Astrocyte of the spinal cord (primary cell): ENCODE data around the gene DPH1.

Source experiments
- DNase-seq: peaks from one replicate; pipeline ENCODE4 v3.0.0; 2011; ENCODE audit warnings: low read depth, low spot score
- H3K4me3 ChIP-seq: 2 replicates; pipeline ENCODE4 v1.5.1; 2011; ENCODE audit warnings: low read depth, mild to moderate bottlenecking, low read length, moderate library complexity
- in situ Hi-C: cut with HindIII; loops from 2 replicates; pipeline ENCODE4 v1.10.0; 2017; ENCODE audit warnings: low sequenced_read_pairs
- TF ChIP-seq, protein P1 (sequence below): IDR thresholded peaks from 2 replicates; pipeline ENCODE4 v1.5.1; 2012; ENCODE audit warnings: low read depth, mild to moderate bottlenecking, low read length, inconsistent platforms

The DPH1 gene

DNA sequence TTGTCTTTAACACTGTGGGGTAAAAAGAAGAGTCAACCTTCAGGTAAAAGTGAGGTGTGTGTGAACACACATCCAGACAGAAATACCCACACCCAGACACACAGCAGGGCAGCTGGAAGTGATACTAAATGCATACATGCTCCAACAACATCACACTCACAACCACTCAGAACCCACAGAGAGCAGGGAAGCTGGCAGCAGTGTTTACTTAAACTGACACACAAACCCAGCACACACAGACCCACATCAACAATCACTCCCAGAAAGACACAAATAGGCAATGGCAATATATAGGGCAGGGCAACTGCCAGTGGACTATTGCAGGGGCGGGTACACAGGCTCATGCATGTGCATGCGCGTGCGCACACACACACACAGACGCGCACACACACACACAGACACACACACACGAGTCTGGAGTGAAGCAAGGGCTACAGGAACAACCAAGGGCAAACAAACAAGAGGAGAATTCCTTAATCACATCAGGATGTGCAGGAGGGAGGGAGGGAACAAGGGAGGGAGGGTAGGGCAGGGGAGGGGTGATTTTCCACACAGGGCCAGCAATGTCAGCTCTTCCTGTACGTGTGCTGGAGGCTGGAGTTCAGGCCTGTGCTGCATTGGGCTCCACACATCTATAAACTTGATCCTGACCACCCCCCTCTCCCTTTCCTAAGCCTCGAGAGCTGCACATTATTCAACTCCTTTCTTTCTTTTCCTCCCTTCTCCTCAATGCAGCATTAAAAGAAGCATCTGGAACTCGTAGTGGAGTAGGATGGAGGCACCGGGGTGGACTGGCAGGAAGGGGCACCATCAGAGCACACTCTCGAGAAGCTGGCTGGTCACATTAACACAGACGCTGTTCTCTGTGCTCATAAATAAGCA lies 55.1 kb downstream of the DPH1 start:
- TF ChIP-seq, protein P1, sequence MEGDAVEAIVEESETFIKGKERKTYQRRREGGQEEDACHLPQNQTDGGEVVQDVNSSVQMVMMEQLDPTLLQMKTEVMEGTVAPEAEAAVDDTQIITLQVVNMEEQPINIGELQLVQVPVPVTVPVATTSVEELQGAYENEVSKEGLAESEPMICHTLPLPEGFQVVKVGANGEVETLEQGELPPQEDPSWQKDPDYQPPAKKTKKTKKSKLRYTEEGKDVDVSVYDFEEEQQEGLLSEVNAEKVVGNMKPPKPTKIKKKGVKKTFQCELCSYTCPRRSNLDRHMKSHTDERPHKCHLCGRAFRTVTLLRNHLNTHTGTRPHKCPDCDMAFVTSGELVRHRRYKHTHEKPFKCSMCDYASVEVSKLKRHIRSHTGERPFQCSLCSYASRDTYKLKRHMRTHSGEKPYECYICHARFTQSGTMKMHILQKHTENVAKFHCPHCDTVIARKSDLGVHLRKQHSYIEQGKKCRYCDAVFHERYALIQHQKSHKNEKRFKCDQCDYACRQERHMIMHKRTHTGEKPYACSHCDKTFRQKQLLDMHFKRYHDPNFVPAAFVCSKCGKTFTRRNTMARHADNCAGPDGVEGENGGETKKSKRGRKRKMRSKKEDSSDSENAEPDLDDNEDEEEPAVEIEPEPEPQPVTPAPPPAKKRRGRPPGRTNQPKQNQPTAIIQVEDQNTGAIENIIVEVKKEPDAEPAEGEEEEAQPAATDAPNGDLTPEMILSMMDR: no peak
- H3K4me3 ChIP-seq: no peak overlapping the region
- peak; percentile 80 for DNase-seq
- in situ Hi-C loops: no loop called here

DNA sequence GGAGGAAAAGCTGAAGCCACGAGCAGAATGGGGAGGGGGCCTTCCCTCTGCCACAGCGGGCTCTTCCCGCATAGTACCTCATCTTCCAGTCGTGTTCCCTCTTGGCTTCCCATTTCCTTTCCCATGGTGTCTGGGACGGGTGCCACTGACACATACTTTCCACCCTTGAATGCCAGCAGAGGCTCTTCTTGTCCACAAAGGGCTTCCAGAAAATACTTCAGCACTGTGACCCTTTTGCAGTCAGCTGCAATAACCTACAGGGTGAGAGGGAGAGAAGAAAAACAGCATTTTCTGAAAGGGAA lies 55.6 kb downstream of the DPH1 start:
- DNase-seq: peak; percentile 67
- in situ Hi-C loops: no loop called here
- TF ChIP-seq, protein P1: no peak
- H3K4me3 ChIP-seq: no peak overlapping the region

DNA sequence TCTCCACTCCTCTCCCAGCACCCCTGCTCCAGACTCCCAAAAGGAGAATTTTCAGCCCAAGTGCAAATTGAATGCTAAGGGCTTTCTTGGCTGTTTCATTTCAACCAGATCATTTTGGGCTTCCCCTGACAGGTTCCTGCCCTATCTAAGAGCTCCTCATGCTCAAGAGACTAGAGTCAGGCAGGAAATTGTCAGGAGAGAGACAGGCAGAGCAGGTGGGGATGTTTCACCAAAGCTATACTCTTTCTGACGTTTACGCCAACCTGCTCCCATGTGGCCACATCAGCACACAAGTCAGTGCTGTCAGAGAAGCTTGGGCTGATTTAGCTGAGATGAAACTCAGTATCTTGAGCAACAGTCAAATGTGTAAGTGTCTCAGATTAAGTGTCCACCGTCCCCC lies 56.4 kb downstream of the DPH1 start:
- DNase-seq: no peak
- in situ Hi-C loops: no loop called here
- TF ChIP-seq, protein P1: no peak
- H3K4me3 ChIP-seq: no peak overlapping the region

DNA sequence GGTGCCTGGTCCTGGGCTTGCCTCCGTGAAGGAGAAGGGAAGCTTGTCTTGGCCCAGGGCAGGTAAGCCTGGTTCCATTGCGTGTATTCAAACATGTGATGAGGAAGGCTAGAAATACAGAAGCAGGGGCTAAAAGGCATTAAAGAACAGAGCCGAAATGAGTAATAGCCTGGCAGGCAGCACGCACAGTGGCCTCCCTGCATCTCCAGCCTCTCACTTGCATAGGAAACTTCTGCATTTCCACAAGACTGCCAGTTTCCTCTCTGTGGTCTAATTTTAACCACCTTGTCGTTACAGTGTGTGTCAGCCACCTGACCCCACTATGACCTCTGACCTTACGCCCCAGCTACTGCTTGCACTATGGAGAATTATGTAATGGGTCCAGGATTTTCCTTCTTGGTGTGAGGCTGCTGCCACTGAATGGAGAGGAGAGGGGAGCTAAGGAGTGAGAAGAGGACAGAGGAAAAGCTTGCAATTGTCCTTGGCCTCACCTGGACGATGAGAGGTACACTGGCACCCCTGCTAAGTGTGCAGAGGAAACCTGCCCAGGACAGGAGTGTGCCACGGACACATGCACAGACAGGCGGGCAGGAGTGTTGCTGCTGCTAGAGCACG lies 57.8 kb downstream of the DPH1 start:
- in situ Hi-C loops: no loop called here
- no peak overlapping the region for H3K4me3 ChIP-seq
- no peak for DNase-seq
- TF ChIP-seq, protein P1: no peak

DNA sequence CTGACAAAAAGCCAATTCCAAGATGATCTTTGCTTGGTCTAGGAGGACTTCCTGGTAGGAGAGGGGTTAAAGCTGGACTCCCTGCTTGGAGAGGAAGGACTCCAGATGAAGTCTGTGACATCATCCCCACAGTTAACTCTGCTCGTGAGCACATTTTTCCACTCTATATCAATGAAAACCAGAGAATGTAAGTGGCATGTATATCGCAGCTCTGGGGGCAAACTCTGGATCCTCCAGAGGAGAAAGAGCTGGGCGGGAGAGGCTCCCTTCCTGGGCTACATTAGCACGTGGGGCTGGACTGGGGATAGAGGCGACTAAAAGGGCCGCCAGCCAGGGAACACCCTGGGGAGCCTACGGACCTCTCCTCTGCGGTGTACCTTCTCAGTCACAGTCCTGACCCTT lies 59.1 kb downstream of the DPH1 start:
- peak overlapping the region; percentile 8 for H3K4me3 ChIP-seq
- peak; percentile 76 for DNase-seq
- TF ChIP-seq, protein P1: no peak
- in situ Hi-C loops: no loop called here

DNA sequence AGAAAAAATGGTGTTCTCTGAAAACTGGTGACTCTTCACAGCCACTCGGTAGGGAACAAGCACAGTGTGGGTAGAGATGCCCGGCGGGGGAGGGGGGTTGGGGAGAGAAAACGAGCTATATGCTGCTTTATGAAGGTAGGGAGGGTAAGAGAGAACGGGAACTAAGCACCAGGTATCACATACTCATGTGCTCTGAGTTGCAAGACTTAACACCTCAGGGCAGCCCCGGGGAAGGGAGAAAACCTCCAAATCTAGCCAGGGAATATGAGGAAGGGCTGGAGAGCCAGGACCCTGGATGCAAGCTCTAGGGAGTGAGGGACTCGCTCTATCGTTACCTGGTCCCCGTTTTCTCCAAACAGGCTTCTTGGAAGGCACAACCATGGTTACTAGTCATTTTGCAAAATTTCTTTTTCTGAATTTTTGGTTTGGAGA lies 60.3 kb downstream of the DPH1 start:
- DNase-seq: no peak
- TF ChIP-seq, protein P1: no peak
- H3K4me3 ChIP-seq: no peak overlapping the region
- in situ Hi-C loops: no loop called here
